Astrocyte of the spinal cord (primary cell): ENCODE data around the gene ITSN2.

Source experiments
- DNase-seq: peaks from one replicate; pipeline ENCODE4 v3.0.0; 2011; ENCODE audit warnings: low read depth, low spot score
- H3K4me3 ChIP-seq: 2 replicates; pipeline ENCODE4 v1.5.1; 2011; ENCODE audit warnings: low read depth, mild to moderate bottlenecking, low read length, moderate library complexity
- in situ Hi-C: cut with HindIII; loops from 2 replicates; pipeline ENCODE4 v1.10.0; 2017; ENCODE audit warnings: low sequenced_read_pairs
- TF ChIP-seq, protein P1 (sequence below): IDR thresholded peaks from 2 replicates; pipeline ENCODE4 v1.5.1; 2012; ENCODE audit warnings: low read depth, mild to moderate bottlenecking, low read length, inconsistent platforms

The ITSN2 gene

DNA sequence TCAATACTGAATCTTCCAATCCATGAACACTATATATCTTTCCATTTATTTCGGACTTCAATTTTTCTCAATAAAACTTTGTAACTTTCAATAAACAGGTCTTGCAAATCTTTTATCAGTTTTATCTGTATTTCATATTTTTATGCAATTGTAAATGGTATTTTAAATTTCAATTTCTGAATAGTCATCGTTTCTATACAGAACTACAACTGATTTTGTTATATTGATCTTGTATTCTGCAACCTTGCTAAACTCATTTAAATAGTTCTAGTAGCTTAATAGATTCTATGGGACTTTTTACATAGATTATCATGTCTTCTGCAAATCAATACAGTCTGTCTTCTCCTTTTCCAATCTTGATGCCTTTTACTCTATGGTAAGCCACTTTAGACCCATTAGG lies 95.1 kb downstream of the ITSN2 start:
- TF ChIP-seq, protein P1, sequence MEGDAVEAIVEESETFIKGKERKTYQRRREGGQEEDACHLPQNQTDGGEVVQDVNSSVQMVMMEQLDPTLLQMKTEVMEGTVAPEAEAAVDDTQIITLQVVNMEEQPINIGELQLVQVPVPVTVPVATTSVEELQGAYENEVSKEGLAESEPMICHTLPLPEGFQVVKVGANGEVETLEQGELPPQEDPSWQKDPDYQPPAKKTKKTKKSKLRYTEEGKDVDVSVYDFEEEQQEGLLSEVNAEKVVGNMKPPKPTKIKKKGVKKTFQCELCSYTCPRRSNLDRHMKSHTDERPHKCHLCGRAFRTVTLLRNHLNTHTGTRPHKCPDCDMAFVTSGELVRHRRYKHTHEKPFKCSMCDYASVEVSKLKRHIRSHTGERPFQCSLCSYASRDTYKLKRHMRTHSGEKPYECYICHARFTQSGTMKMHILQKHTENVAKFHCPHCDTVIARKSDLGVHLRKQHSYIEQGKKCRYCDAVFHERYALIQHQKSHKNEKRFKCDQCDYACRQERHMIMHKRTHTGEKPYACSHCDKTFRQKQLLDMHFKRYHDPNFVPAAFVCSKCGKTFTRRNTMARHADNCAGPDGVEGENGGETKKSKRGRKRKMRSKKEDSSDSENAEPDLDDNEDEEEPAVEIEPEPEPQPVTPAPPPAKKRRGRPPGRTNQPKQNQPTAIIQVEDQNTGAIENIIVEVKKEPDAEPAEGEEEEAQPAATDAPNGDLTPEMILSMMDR: no peak
- in situ Hi-C loops: no loop called here
- DNase-seq: no peak
- no peak overlapping the region for H3K4me3 ChIP-seq

DNA sequence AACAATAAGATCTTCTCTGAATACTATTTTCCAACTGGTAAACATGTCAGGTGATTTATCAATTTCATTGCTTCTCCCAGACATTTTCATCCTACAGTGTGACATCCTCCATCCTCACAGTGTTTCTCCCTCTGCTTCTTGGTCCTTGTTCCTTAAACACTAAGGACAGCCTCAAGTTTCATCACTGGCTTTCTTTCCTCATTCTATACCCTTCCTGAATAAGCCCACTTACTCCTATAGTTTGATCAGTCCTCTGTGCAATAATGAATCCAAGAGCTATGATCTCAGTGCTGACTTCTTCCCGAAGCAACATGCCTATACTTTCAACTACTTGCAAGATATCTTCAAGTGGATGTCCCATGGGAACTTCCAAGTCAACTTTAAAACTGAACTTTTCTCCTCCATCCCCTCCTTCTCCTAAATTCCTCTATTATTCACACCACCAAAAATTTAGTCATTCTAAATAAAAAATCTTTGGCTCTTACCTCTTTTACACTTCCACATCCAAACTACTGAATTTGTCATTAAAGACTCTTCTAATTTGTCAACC lies 97.8 kb downstream of the ITSN2 start:
- peak; percentile 4 for DNase-seq
- TF ChIP-seq, protein P1: no peak
- H3K4me3 ChIP-seq: no peak overlapping the region
- in situ Hi-C loops: no loop called here

DNA sequence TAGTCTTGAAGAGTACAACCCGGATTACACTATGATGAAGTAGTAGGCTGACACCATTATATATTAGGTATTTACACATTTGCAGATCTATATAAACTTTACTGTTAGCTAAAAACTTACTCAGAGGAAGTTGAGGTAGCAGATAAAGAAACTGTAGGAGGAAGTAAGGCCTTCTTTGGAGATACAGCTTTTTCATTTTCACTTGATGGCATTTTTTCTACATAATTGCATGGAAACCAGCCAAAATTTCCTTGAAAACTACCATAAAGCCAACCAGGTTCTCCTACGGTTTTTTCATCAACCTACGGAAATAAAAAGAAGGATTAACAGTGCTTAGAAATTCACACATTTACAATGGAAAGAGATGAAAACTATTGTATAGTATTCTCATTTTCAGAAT lies 98.9 kb downstream of the ITSN2 start:
- no peak for DNase-seq
- TF ChIP-seq, protein P1: no peak
- no peak overlapping the region for H3K4me3 ChIP-seq
- in situ Hi-C loops: no loop called here

DNA sequence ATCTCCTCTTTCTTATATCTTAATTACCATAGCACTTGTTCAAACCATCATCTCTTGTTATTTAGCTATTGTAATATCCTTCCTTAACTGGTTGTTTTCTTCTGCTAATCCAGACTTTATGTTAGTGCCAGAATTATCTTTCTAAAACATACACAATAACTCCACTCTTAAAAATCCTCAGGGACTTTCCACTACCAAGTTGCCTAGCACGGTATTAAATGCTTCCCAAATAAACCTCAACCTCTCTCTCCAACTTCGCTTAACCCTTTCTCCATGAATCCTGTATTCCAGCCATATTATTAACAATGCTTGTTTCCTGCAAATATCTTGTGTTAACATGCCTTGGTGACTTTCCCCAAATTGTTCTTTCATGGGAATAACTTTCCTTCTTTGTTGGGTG lies 101.0 kb downstream of the ITSN2 start:
- no peak for DNase-seq
- in situ Hi-C loops: no loop called here
- TF ChIP-seq, protein P1: no peak
- H3K4me3 ChIP-seq: no peak overlapping the region

DNA sequence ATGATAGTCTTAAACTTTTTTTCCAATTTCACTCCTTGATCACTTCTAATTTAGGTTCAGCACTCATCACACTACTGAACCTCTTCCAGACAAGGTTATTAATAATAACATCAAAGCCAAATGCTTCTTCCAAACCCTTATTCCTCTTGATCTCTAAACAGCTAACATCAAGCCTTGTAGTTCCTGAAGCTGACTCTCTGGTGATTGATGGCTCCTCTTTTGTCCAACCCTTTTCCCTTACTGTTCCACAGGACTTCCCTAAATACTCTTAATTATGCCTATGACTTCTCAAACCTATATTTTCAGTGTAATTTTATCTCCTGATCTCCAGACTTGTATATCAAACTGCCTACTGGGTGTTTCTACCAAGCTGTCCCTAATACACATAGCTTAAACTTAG lies 101.6 kb downstream of the ITSN2 start:
- in situ Hi-C loops: no loop called here
- TF ChIP-seq, protein P1: no peak
- DNase-seq: no peak
- no peak overlapping the region for H3K4me3 ChIP-seq

DNA sequence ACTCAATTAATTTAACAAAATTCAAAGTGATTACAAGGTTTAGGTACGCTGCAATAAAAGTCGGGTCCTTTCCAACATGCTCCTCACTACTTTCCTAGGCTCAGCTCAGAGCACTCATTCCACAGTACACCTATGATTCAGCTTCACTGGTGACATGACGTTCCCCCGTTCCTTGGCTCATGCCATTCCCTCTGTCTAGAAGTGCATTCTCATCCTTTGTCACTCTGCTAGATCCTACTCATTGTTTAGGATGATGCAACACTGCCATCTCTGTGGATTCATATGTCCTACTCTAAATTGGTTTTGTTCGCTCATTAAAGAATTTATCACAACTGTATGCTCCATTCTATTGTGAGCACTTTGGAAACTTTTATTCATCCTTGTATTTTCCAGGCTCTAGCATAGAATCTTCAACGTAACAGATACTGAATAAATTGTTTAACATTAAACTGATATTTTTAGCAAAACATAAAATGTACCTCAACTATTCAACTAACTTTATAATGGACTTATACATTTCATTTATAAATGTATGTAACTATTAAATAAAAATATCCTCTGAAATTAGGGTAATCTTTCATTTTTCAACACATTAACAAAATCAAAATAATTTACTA lies 106.9 kb downstream of the ITSN2 start:
- no peak overlapping the region for H3K4me3 ChIP-seq
- in situ Hi-C loops: no loop called here
- DNase-seq: peak; percentile 6
- TF ChIP-seq, protein P1: no peak
